ENCODE data around the gene NNMT. TPM values are rescaled to one million over a fixed set of nuclear protein-coding genes. Genes with fewer than 3 reads are reported as not detected.

Gene NNMT
- total and polyA plus RNA-seq, 3 experiments from 2014 or later = not detected

DNA sequence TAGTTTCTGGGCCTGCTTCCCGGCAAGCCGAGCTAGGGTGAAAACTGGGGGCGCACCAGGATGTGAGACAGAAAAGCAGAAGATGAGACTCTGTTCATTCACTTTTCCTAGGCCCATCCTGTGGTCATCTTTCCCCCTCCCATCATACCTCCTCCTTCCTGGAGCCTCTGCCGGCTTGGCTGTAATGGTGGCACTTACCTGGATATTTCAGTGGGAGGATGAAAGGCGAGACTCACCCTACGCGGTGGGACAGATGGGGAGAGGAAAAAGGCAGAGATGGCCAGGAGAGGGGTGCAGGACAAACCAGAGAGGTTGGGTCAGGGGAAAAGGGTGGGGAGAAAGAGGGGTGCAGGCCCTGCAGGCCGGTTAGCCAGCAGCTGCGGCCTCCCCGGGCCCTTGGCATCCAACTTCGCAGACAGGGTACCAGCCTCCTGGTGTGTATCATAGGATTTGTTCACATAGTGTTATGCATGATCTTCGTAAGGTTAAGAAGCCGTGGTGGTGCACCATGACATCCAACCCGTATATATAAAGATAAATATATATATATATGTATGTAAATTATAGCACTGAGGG, 41.5 kb upstream of the NNMT start:
- no peak overlapping the region for H3K27ac ChIP-seq (ENCODE audit: low read depth, low read length)
- DNase-seq = no peak
- Mint-ChIP-seq H3K27me3 (peaks cover 0 to 3% of the 10 kb centered on the region in 2 donors), H3K4me1 (peaks cover 0 to 7% (median 6%) of the 10 kb centered on the region in 3 donors), H3K36me3 (peaks cover 0 to 3% (median 2%) of the 10 kb centered on the region in 3 donors), H3K27ac (no peak overlapping the region), H3K9me3 (peaks cover 0 to 2% (median 0%) of the 10 kb centered on the region in 5 donors), H3K4me3 (no peak overlapping the region)
- no peaks in the 10 kb centered on the region for H3K27me3 ChIP-seq (ENCODE audit: insufficient read depth, low read length, poor library complexity, severe bottlenecking)
- POLR2A ChIA-PET = no interaction called here
- no peak overlapping the region for H3K4me3 ChIP-seq (ENCODE audit: low read length)
- no peaks in the 10 kb centered on the region for H3K9me3 ChIP-seq (ENCODE audit: low read length)
- no peaks in the 10 kb centered on the region for H3K4me1 ChIP-seq (ENCODE audit: insufficient read depth, low read length)
- H3K36me3 ChIP-seq (ENCODE audit: insufficient read depth, low read length) = no peaks in the 10 kb centered on the region
- CTCF ChIA-PET = interaction anchor here (1.5 kb wide), 1 partner anchor 8 kb away, joined by 5 read pairs; no protein-coding TSS in a partner anchor

DNA sequence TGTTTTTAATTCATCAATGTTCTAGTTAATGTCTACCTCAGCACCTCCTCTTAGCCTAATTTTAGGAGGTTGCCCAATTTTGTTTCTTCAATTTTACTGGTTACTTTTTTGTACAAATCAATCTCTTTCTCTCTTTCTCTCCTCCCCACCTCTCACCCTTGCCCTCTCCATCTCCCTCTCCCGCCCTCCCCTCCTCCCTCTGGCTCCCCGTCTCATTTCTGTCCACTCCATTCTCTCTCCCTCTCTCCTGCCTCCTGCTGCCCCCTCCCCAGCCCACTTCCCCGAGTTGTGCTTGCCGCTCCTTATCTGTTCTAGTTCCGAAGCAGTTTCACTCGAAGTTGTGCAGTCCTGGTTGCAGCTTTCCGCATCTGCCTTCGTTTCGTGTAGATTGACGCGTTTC, 40.9 kb upstream of the NNMT start:
- Mint-ChIP-seq H3K27me3 (peaks cover 0 to 5% of the 10 kb centered on the region in 2 donors), H3K9me3 (peaks cover 0 to 2% (median 0%) of the 10 kb centered on the region in 5 donors), H3K4me1 (peaks cover 0 to 7% (median 6%) of the 10 kb centered on the region in 3 donors), H3K36me3 (peaks cover 0 to 2% (median 2%) of the 10 kb centered on the region in 3 donors), H3K27ac (peak overlapping the region in 1 of 8 donors; percentile 40), H3K4me3 (peak overlapping the region in 1 of 7 donors; percentile 60)
- Histone ChIP-seq H3K4me1 (ENCODE audit: insufficient read depth, low read length) (no peaks in the 10 kb centered on the region), H3K9me3 (ENCODE audit: low read length) (no peaks in the 10 kb centered on the region), H3K4me3 (ENCODE audit: low read length) (no peak overlapping the region), H3K36me3 (ENCODE audit: insufficient read depth, low read length) (no peaks in the 10 kb centered on the region), H3K27ac (ENCODE audit: low read depth, low read length) (no peak overlapping the region), H3K27me3 (ENCODE audit: insufficient read depth, low read length, poor library complexity, severe bottlenecking) (no peaks in the 10 kb centered on the region)
- ChIA-PET POLR2A (no interaction called here), CTCF (no interaction called here)
- DNase-seq = no peak

DNA sequence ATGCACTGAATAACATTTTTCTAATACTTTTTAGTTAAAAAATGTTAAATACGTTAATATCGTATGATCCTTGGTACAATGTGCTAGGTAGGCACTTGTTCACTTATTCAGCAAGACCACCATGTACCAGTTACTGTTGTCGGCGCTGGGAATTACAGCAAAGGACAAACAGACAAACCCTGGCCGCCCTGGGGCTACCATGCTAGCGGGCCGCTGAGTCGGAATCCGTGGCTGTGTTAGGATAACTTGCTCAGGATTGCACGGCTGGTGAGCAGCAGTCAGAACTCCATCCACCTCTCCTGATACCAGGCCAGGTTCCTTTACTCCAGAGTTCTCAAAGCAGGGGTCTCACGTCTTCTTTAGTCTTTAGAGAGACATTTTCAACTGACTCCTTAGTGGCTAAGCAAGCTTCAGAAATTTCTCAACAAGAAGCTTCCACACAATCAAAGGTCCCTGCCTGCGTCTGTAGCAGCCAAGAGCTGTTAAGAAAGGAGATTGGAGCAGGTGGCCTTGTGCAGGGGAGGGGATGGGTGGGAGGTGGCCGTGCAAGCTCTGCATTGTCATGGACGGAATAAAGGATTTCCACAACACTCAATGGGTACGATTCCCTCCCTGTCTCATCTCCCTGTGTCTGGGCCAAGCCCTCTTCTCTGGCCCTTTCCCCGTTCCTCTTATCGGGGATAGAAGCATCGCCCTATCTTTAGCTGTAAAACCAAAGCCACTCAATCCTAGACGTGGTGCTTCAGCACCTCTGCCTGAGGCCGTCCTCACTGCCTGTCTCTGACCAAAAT, 39.8 kb upstream of the NNMT start:
- no peak for DNase-seq
- H3K9me3 ChIP-seq (ENCODE audit: low read length) = no peaks in the 10 kb centered on the region
- H3K36me3 ChIP-seq (ENCODE audit: insufficient read depth, low read length) = no peaks in the 10 kb centered on the region
- no peaks in the 10 kb centered on the region for H3K27me3 ChIP-seq (ENCODE audit: insufficient read depth, low read length, poor library complexity, severe bottlenecking)
- H3K9me3 Mint-ChIP-seq = peaks cover 0 to 2% (median 0%) of the 10 kb centered on the region in 5 donors
- H3K27ac Mint-ChIP-seq = peak overlapping the region in 2 of 8 donors; percentile 14 to 82
- ChIA-PET POLR2A (no interaction called here), CTCF (interaction anchor here (1.7 to 10.1 kb wide), 2 partner anchors 12 to 224 kb away, joined by 3 to 180 read pairs; no protein-coding TSS in a partner anchor)
- peaks cover 0 to 4% of the 10 kb centered on the region in 2 donors for H3K27me3 Mint-ChIP-seq
- H3K36me3 Mint-ChIP-seq = no peaks in the 10 kb centered on the region
- H3K4me3 Mint-ChIP-seq = no peak overlapping the region
- H3K4me1 ChIP-seq (ENCODE audit: insufficient read depth, low read length) = no peaks in the 10 kb centered on the region
- H3K4me1 Mint-ChIP-seq = peaks cover 0 to 7% (median 6%) of the 10 kb centered on the region in 3 donors
- no peak overlapping the region for H3K27ac ChIP-seq (ENCODE audit: low read depth, low read length)
- no peak overlapping the region for H3K4me3 ChIP-seq (ENCODE audit: low read length)

DNA sequence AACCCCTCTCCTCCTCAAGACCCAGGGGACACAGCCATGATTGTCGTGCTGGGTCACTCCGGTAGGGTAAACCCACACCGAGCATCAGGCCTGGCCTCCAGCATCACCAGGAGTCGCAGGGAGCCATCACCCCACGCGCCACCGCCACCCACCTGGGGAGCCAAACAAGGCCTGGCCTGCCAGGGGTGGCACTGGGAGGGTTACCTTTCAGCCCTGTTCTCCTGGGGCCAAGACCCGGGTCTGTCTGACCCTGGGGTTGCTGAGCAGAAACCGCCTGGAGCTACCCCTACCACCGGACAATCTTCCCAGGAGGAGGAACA, 39.3 kb upstream of the NNMT start:
- Histone ChIP-seq H3K27ac (ENCODE audit: low read depth, low read length) (no peak overlapping the region), H3K9me3 (ENCODE audit: low read length) (no peaks in the 10 kb centered on the region), H3K27me3 (ENCODE audit: insufficient read depth, low read length, poor library complexity, severe bottlenecking) (no peaks in the 10 kb centered on the region), H3K4me1 (ENCODE audit: insufficient read depth, low read length) (no peaks in the 10 kb centered on the region), H3K36me3 (ENCODE audit: insufficient read depth, low read length) (no peaks in the 10 kb centered on the region), H3K4me3 (ENCODE audit: low read length) (no peak overlapping the region)
- H3K9me3 Mint-ChIP-seq = peaks cover 0 to 2% (median 0%) of the 10 kb centered on the region in 5 donors
- no peak overlapping the region for H3K4me3 Mint-ChIP-seq
- H3K36me3 Mint-ChIP-seq = no peaks in the 10 kb centered on the region
- peak overlapping the region in 2 of 8 donors; percentile 14 to 82 for H3K27ac Mint-ChIP-seq
- POLR2A ChIA-PET = no interaction called here
- CTCF ChIA-PET = interaction anchor here (1.0 to 10.4 kb wide), 4 partner anchors 11 to 263 kb away, joined by 3 to 180 read pairs (median 76); no protein-coding TSS in a partner anchor
- H3K27me3 Mint-ChIP-seq = peaks cover 0 to 4% of the 10 kb centered on the region in 2 donors
- peaks cover 0 to 6% (median 4%) of the 10 kb centered on the region in 3 donors for H3K4me1 Mint-ChIP-seq
- no peak for DNase-seq

DNA sequence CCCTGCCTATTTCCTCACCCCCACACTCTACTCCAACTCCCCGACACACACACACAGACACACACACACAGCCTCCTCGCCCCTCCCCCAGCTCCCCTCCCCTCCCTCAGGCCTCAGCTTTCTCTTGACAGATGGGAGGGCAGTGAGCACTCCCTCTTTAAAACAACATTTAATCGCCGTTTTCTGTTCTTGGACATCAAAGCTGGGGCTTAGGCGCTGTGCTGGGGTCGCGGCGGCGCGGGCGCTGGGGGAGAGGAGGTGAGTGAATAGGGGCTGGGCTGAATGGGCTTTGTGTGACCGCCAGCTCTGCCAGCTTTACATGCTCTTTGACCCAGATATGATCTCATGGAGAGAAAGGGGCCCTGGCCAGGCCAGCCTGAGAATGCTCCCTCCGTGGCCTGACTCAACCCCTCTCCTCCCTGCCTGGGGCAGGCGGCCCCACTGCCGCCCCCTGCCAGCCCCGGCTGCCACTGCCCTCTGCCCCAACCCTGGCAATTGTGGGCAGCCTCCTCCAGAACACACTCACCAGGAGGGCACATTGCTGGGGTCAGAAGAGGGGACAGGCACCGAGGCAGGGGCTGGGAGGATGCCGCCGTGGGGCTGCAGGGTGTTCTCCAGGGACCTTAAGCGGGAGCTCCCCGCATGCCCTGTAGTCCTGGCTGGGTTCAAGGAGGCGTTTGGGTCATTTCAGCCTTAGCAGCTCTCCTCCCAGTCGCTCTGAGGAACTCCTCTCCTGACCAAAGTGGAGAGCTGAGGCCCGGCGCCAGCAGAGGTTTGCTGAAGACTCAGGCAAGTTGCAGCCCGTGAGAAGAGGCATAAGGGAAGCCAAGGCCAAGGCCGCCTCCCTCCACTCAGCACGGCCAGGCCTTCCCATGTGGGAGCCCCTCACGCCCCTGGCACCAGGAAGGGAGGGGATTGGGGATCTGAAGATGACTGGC, 38.3 kb upstream of the NNMT start:
- H3K4me1 ChIP-seq (ENCODE audit: insufficient read depth, low read length) = no peaks in the 10 kb centered on the region
- peaks cover 0 to under 1% (median 0%) of the 10 kb centered on the region in 5 donors for H3K9me3 Mint-ChIP-seq
- peak overlapping the region in 3 of 8 donors; percentile 21 to 82 (median 55) for H3K27ac Mint-ChIP-seq
- H3K4me3 Mint-ChIP-seq = peak overlapping the region in 1 of 7 donors; percentile 29
- H3K4me1 Mint-ChIP-seq = peaks cover 0 to 6% (median 4%) of the 10 kb centered on the region in 3 donors
- H3K27me3 Mint-ChIP-seq = peaks cover 0 to 4% of the 10 kb centered on the region in 2 donors
- POLR2A ChIA-PET = no interaction called here
- no peaks in the 10 kb centered on the region for H3K27me3 ChIP-seq (ENCODE audit: insufficient read depth, low read length, poor library complexity, severe bottlenecking)
- H3K4me3 ChIP-seq (ENCODE audit: low read length) = no peak overlapping the region
- no peak overlapping the region for H3K27ac ChIP-seq (ENCODE audit: low read depth, low read length)
- CTCF ChIA-PET = interaction anchor here (1.0 to 10.4 kb wide), 8 partner anchors 10 to 363 kb away, joined by 3 to 180 read pairs (median 24); no protein-coding TSS in a partner anchor
- DNase-seq = no peak
- no peaks in the 10 kb centered on the region for H3K9me3 ChIP-seq (ENCODE audit: low read length)
- no peaks in the 10 kb centered on the region for H3K36me3 Mint-ChIP-seq
- no peaks in the 10 kb centered on the region for H3K36me3 ChIP-seq (ENCODE audit: insufficient read depth, low read length)

DNA sequence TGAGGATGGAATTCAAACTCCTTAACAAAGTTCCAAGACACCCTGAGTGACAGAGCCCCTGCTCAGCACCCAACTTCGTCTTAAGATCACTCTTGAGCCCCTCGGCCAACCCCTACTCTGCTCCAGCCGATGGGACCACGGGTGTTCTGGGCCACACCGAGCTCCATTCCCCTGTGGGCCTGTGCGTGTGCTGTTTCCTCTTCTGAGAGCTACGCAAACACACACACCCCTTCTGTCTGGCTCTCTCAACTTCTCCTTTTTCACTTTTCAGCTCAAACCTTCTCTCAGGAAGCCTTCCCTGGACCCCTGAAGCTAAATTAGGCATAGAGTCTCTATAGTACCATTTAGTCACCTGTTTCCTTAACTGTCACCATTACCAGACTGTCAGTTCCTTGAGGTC, 37.5 kb upstream of the NNMT start:
- ChIA-PET CTCF (interaction anchor here (1.0 to 10.4 kb wide), 9 partner anchors 66 to 364 kb away, joined by 3 to 180 read pairs (median 35); no protein-coding TSS in a partner anchor), POLR2A (no interaction called here)
- Mint-ChIP-seq H3K9me3 (no peaks in the 10 kb centered on the region), H3K27ac (peak overlapping the region in 5 of 8 donors; percentile 15 to 80 (median 64)), H3K27me3 (peaks cover 0 to 4% of the 10 kb centered on the region in 2 donors), H3K36me3 (no peaks in the 10 kb centered on the region), H3K4me1 (peaks cover 0 to 6% (median 4%) of the 10 kb centered on the region in 3 donors), H3K4me3 (no peak overlapping the region)
- H3K9me3 ChIP-seq (ENCODE audit: low read length) = no peaks in the 10 kb centered on the region
- no peak overlapping the region for H3K4me3 ChIP-seq (ENCODE audit: low read length)
- H3K36me3 ChIP-seq (ENCODE audit: insufficient read depth, low read length) = no peaks in the 10 kb centered on the region
- no peaks in the 10 kb centered on the region for H3K27me3 ChIP-seq (ENCODE audit: insufficient read depth, low read length, poor library complexity, severe bottlenecking)
- no peak for DNase-seq
- H3K27ac ChIP-seq (ENCODE audit: low read depth, low read length) = no peak overlapping the region
- no peaks in the 10 kb centered on the region for H3K4me1 ChIP-seq (ENCODE audit: insufficient read depth, low read length)

DNA sequence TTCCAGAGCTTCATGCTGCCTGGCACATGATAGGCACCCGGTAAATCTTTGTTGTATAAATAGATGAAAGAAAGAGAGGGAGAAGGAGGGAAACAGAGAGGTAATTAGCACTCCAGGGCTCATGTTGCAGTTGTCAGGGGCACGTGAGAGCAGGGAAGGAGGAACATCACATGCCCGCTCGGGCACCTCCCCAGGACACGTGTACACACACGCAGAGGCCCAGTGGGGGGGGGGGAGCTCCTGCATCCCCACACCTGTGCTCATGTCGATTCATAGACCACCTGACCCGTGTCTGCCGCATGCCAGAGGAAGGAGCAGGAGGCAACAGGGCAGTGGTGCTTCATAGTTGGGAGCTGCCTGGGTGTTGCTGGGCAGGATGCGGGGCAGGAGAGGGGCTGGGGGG, 37.1 kb upstream of the NNMT start:
- no peak overlapping the region for H3K4me3 Mint-ChIP-seq
- H3K27me3 ChIP-seq (ENCODE audit: insufficient read depth, low read length, poor library complexity, severe bottlenecking) = no peaks in the 10 kb centered on the region
- no peak for DNase-seq
- no peaks in the 10 kb centered on the region for H3K9me3 ChIP-seq (ENCODE audit: low read length)
- no peaks in the 10 kb centered on the region for H3K36me3 ChIP-seq (ENCODE audit: insufficient read depth, low read length)
- H3K9me3 Mint-ChIP-seq = no peaks in the 10 kb centered on the region
- peaks cover 0 to 6% (median 4%) of the 10 kb centered on the region in 3 donors for H3K4me1 Mint-ChIP-seq
- H3K4me1 ChIP-seq (ENCODE audit: insufficient read depth, low read length) = no peaks in the 10 kb centered on the region
- peaks cover 0 to 4% of the 10 kb centered on the region in 2 donors for H3K27me3 Mint-ChIP-seq
- H3K4me3 ChIP-seq (ENCODE audit: low read length) = no peak overlapping the region
- no peaks in the 10 kb centered on the region for H3K36me3 Mint-ChIP-seq
- peak overlapping the region in 4 of 8 donors; percentile 51 to 80 (median 70) for H3K27ac Mint-ChIP-seq
- CTCF ChIA-PET = interaction anchor here (1.0 to 10.4 kb wide), 11 partner anchors 11 to 364 kb away, joined by 3 to 180 read pairs (median 23); no protein-coding TSS in a partner anchor
- no peak overlapping the region for H3K27ac ChIP-seq (ENCODE audit: low read depth, low read length)
- POLR2A ChIA-PET = no interaction called here

Measured in CD8-positive, alpha-beta memory T cell (primary cell).